ENCODE results near the gene CENPO.

Gene CENPO

DNA sequence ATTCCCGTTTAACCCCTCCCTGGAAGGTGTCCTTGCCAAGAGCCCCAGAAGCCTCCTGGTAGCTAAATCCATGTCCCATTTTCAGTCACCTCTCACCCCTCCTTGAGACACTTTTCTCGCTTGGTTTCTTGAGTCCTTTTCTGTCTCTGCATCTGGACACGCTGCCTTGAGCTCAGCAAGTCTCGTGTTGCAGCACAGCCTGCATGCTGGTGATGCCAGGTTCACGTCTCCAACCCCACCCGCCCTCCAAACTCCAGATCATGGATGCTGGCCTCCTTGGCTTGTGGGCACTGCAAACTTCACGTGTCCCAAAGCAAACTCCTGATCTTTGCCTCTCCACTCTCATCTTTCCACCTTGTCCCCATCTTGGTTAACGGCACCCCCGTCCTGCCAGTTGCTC, 39.3 kb downstream of the CENPO start:
- TF ChIP-seq, protein P1, sequence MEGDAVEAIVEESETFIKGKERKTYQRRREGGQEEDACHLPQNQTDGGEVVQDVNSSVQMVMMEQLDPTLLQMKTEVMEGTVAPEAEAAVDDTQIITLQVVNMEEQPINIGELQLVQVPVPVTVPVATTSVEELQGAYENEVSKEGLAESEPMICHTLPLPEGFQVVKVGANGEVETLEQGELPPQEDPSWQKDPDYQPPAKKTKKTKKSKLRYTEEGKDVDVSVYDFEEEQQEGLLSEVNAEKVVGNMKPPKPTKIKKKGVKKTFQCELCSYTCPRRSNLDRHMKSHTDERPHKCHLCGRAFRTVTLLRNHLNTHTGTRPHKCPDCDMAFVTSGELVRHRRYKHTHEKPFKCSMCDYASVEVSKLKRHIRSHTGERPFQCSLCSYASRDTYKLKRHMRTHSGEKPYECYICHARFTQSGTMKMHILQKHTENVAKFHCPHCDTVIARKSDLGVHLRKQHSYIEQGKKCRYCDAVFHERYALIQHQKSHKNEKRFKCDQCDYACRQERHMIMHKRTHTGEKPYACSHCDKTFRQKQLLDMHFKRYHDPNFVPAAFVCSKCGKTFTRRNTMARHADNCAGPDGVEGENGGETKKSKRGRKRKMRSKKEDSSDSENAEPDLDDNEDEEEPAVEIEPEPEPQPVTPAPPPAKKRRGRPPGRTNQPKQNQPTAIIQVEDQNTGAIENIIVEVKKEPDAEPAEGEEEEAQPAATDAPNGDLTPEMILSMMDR (IDR thresholded peaks at IDR 0.05) = no peak

GRCh38 chr2:24832931-24833701, 39.9 kb downstream of the CENPO start:
- TF ChIP-seq, protein P1 (IDR thresholded peaks at IDR 0.05) = no peak

GRCh38 chr2:24833821-24834732, 40.9 kb downstream of the CENPO start:
- TF ChIP-seq, protein P1 (IDR thresholded peaks at IDR 0.05) = no peak

DNA sequence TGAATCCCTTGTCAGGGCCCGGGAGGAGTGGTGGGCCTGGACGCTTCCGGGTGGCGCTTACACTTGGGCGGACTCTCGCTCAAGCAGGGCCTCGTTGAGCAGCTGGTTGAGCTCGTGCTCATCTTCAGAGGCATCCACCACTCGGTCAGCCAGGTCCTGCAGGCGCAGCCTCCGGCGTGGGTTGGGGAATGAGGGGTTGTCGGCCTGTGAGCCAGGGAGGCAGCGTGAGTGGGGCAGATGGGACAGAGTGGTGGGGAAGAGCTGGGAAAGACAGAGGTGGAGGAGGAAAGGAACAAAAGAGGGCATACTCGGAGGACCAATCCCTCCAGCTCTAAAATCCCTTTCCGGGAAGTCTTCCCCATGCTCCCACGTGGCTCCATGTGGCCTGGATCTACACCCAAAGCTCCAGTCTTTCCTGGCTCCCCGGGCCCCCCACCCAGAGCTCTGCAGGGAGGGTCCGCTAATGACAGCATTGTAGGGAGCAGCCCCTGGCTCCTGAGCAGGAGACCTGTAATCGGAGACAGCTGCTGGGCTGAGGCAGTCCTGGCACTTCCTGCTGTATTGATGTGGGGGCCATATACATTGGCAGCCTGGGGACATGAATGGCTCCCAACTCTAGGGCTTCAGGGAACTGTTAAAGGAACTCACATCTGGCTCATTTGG, 41.6 kb downstream of the CENPO start:
- TF ChIP-seq, protein P1 (IDR thresholded peaks at IDR 0.05) = no peak

- TF ChIP-seq, protein P1 (IDR thresholded peaks at IDR 0.05) = no peak
These were observed 43.0 kb downstream of the CENPO start for GRCh38 chr2:24836206-24836605.

DNA sequence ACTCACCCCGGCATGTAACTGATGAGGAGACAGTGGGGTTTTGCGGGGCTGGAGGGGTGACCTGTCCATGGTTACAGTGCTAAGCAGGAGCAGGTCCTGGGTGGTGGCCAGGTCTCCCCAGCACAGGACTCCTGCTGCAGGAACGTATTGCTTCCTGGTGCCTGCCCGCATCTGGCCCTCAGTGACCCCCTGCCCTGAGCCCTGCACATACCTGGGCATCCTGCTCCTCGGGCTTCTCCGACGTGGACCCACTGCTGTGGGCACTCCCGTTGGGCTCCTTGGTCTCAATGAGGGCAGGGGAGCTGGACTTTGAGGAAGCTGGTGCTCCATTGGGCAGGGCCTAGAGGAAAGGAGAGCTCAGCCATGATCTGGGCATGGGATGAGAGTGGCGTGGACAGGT, 43.5 kb downstream of the CENPO start:
- TF ChIP-seq, protein P1 (IDR thresholded peaks at IDR 0.05) = no peak

GRCh38 chr2:24837996-24838513, 44.8 kb downstream of the CENPO start:
- TF ChIP-seq, protein P1 (IDR thresholded peaks at IDR 0.05) = no peak
